Femur (tissue), 1 donor: ENCODE data around the gene SCAANT1.

Source experiments
- DNase-seq: peaks from one replicate; pipeline ENCODE4 v3.0.0-alpha.2; 2017

The SCAANT1 gene

DNA sequence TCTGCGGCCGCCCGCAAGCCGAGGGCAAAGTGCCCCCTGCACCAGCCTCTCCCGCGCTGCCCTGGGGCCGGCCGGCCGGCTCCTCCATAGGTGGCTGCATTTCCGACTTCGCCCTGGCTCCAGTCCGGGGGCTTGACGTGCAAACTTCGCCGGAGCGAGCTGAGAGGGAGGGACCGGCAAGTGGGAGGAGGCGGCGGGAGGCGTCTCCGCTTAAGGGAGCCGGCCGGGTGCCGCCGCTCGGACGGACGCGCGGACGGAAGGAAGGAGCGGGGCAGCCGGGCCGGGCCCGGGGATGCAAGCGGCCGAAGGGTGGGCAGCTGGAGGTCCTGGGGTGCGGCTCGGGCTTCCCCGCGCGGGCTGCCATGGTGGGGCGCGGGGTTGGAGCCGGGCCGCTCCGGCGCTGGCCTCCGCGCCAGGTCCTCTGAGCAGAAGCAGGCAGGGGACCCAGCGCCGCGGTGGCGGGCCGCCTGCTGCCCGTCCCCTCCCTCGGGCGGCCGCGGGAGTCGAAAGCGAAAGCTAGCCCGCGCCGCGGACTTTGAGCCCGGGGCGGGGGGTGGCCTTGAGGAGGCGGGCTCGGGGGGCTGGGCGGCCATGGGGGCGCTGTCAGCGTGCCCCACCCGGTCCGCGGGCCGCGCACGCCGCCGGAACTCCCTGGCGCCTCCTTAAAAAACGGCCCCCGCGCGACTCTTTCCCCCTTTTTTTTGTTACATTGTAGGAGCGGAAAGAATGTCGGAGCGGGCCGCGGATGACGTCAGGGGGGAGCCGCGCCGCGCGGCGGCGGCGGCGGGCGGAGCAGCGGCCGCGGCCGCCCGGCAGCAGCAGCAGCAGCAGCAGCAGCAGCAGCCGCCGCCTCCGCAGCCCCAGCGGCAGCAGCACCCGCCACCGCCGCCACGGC, at the start of gene SCAANT1:
Gene SCAANT1, minus strand, starts transcription at position 511 of the 895 bp plus-strand sequence.
- peak; percentile 94 for DNase-seq

DNA sequence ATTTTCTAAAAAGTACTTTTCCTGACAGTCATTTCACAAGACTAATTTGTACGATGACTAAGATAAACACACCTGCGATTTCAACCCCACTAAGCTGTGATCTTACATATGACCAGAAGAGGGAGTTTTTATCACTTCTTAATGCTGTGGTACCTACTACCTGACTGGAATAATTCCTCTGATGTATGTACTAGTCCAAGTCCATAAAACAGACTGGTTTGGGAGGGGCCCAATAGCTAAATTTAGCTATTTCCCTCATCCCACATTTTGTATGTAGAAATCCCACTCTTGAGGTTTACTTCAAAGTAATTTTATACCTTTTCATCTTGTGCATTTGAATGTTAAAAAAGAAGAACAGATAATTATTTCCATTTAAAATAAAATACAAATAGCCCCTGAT, 49.7 kb upstream of the SCAANT1 start:
- DNase-seq: no peak

DNA sequence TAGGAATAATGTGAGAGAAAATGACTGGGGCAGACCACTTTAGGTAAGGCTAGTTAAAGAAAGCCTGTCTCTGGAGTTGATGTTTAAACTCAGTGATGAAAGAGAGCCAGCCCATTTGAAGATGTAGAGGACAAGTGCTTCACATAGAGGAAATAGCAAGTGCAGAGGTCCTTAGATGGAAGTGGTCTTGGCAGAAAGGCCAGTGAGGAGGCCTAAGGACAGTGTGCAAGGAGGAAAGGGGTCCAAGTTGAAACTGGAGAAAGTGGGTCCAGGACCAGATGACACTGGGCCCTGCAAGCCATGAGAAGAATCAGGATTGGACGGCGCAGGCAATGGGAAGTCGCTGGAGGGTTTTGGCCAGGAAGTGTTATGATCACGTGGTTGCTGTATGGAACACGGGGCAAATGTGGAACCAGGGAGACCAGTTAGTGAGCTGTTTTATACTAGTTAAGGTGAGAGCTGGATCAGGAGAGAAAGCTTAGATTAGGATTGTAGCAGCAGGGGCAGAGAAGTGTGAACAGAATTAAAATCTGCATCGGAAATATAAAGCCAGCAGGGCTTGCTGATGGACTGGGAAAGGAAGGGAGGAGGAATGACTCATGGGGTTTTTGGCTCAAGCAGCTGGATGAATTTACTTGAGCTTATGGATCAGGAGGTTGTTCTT, 48.0 kb upstream of the SCAANT1 start:
- DNase-seq: peak; percentile 44

DNA sequence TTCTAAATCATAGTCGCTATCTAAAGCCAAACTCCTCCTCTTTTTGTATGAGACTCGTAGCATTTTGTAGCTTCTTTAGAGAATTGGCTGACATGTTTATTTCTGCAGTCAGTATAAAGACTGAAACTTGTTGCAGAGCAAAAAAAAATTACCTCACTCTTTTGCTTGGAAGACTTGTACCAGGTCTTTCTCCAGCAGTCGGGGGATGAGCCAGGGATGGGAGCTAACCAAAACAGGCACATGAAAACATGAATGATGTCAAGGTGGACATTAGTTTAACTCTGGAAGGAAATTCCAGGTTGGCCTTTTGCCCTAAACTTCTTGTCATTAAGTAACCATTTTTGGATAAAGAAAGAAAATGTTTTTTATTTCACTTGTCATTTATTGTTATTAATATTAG, 47.0 kb upstream of the SCAANT1 start:
- no peak for DNase-seq

DNA sequence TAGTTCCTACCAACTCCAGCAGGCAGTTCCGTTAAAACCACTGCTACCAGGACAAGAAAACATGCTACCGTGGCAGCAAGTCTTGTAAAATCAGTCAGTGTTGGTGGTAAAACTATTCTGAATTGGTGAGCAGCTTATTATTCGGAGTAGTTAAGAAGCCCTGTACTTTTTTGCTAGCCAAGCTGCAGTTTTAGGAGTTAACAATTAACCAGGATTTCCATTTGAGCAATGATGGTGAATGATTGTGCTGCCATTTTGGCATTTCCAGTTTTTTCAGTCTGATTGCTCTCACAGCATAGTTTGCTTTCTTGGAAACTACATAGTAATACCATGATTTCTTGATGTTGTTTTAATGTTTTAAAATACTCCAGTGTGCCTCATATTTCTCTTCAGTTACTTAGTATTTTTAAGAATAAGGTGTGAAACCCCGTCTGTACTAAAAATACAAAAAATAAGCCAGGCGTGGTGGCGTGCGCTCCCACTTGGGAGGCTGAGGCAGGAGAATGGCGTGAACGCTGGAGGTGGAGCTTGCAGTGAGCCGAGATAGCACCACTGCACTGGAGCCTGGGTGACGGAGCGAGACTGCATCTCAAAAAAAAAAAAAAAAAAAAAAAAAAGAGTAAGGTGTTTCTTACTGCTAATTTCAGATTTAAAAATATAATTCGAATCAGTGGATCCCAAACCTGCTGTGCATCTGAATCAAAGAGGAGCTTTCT, 43.8 kb upstream of the SCAANT1 start:
- DNase-seq: no peak

DNA sequence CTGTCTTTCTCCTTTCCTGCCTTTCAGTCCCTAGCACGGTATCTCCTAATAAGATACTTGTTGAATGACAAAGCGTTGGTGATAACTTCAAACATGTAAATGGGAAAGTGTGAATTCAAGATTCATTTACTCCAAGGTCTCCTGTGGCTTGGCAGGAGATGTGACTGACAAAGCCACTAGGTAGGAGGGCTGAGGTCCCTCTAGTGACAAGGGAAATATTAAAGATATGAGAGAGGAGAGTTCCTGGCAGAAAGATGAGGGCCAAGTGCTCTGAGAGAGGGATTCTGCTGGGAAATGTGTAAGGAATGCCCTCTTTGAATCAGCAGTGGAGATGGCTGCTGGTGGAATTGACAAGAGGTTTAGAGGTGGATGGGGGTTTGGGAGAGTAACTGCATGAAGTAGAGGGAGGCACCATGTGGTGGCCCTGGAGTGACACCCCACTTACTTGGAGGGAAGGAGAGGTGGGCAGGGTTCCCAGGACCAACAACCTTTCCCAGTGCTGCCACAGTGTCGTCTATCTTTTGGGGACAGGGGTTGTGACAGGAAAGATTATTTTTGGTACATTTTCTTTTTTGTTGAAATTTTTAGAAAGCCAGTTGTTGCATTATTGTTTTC, 43.0 kb upstream of the SCAANT1 start:
- no peak for DNase-seq

DNA sequence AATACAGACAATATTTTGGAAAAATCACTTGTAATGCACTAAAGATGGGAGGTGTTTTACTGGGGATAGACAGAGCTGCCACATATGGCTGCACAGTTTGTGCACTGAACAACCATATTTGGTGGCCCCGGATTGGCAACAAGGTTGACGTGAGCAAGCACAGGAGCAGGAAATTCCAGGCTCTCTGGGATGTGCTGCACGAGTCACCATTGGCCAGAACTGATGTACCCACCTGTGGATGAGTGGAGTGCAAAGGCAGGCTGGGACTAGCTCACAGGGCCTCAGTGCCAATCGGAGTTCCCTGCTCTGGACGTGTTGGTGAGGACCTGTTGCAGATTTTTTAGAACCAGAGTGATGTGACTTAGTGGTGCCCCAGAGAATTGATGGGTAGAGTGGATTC, 42.0 kb upstream of the SCAANT1 start:
- DNase-seq: no peak

DNA sequence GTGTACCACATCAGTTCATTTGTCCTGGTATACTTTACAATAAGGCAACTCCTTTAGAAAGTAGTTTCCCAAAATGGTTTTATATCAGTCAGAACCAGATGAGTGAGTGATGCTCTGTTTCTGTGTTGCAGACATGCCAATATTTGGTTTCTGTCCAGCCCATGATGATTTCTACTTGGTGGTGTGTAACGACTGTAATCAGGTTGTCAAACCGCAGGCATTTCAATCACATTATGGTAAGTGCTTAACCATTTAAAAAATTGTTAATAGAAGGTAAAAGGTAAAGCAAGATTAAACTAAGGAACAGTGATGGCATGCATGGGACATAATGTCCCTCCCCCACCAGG, 40.0 kb upstream of the SCAANT1 start:
- DNase-seq: no peak

DNA sequence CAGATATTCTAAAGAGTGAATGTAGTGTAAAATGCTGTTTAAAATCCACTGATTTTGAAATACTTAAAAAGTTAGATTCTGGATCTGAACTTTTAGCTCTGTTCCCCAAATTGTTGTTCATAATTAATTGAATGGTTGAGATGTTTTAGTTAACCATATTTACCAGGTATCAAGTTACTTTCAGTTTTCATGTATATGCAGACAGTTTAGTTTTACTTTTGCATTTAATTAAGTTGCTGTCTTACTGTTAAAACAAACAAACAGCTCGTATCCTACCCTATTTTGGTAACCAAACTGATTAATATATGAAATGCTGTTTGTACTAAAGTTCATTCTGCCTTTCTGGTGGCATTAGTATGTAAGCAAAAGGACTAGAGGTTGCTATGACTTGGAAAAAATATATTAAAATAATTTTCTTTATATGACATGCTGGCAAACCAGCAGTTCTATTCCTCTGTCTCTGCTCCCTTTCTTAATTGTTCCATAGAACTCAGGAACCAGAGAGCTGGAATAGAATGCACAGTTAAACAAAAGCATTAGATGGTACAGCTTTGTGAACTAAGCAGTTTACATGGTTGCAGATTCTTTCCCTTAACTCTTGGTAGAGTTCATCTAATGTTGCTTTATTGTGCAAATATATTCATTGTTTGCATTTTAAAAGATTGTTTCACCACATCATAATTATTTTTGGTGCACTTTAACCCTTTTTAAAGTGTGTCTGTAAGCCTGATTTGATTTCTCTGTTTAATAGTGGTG, 39.5 kb upstream of the SCAANT1 start:
- DNase-seq: no peak

DNA sequence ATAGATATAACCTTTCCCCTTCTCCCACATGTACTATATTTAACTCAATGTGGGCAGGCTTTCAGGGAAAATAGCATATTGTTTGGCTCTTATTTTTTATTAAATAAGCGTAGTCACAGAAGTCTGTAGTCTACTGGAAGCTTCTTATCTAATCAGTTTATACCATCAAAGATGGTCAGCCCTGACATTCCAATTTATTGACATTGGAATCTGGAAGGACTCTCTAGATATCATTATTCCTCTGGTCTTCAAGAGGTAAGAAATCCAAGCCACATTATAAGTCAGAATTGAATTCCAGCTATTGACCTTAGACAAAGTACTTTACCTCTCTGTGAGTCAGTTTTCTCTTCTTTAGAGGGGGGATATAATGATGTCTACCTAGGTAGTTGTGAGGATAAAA, 38.5 kb upstream of the SCAANT1 start:
- no peak for DNase-seq

DNA sequence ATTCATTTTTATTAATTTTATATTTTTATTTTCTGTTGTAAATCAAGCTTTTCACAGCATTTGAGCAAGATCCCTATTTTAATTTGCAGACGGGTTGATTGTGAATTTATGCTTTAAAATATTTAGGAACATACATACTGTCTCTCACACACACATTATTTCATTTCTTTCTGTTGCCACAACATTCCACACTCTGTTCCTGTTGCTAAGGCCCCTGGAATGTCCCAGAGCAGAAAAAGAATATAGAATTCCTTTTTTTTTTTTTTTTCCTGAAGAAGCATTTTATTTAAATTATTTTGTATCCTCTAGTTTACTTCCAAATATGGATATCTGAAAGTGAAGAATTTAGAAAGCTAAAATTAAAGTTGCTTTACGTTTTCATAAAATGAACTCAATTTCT, 36.8 kb upstream of the SCAANT1 start:
- no peak for DNase-seq

DNA sequence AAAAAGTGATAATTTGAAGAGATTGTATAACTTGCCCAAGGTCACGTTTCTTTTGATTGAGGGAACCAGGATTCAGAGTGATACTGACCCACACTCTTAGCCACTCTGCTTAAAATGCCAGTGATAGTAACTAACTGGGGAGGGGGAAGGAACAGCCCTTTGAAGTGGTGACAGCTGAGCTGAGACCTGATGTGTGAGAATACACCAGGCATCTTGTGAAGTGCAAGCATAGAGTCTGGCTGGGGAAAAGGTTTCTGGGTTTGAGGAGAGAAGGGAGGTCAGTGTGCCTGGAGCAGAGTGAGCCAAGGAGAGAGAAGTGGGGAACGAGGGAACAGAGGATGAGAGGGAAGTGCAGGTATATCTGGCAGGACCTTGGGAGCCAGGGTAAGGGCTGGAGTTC, 35.4 kb upstream of the SCAANT1 start:
- DNase-seq: no peak

DNA sequence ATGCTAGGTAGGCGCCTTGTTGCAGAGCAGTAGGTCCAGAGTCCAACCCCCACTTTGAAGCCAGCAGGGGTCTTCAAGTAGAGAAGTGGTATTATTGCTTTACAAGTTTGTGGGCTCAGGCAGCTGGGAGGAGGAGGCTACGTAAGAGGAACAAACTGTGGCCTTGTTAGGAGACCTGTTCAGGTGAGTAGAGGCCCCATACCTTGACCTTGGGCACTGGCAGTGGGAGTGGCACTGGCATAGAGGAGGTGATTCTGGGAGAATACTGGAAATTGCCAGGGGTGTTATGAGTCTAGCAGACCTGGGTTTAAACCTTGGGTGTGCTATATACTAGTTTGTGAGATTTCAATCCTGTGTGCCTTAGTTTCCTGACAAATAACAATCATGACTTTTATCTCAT, 34.6 kb upstream of the SCAANT1 start:
- no peak for DNase-seq

DNA sequence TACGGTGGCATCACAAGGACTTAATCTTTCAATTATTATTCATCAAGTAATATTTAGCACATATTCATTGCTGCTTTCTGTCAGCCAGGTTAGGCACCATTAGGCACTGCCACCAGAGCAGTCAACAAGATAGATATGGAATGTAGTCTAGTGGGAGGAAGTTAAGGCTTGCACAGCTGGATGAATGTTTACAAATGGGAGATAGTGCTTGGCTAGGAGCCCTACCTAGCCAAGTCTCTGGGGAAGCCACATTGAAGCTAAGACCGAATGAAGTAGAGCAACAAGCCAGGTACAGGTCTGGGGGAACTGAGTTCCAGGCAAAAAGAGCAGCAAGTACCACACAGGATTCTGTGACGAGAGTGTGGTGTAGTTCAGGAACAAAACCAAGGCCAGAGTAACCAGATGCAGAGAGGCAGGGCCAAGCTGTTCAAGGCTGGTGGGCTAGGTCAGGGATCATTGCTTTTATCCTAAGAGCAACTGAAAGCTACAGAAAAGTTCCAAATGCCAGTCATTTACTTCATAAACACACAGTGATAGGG, 33.4 kb upstream of the SCAANT1 start:
- DNase-seq: no peak

DNA sequence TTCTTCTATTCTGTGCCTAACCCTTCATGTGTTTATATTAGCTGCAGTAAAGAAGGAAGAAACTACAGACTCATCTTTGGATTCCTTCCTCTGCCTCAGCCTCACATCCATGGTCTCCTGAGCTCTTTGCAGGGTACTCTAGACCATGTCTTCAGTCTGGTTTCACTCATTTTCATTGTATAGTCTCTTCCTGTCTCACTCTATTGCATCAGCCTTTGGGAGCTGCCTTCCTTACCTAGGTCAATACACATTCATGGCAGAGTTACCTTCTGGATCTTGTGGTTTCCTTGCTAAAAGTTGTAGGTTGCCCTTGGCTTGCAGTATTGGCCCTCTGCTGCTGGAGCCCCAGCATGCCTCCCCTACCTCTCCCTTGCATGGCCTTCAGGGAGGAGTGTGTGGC, 31.5 kb upstream of the SCAANT1 start:
- DNase-seq: no peak

DNA sequence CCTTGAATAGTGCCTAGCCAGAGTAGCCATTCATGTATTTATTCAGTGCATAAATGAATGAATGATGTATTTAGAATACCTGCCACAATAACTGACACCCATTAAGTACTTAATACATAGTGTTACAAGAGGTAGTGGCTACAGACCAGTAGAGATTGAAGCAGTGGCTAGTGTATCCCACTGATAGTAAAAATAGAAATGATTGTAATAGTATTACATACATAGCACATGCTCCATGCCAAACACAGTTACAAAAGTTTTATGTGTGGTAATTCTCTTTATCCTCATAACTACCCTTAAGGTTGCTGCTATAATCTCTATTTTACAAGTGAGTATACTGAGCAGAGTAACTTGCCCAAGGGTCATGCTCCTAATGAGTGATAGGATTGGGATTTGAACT, 30.3 kb upstream of the SCAANT1 start:
- no peak for DNase-seq

DNA sequence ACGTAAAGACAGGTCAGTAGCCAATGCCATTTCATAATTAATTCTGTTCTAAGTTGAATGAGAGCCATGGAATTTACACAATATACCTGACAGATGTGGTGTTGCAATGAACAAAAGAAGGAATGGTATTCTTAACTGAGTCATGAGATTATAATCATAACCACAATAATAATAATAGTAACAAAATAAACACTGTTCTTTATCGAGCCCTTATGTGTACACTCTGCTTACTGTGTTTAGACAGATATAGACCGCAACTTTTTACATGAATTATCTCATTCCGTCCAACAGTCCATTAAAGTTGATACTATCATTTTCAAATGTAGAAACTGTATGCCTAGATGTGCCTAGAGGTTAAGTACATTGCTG, 28.2 kb upstream of the SCAANT1 start:
- no peak for DNase-seq

DNA sequence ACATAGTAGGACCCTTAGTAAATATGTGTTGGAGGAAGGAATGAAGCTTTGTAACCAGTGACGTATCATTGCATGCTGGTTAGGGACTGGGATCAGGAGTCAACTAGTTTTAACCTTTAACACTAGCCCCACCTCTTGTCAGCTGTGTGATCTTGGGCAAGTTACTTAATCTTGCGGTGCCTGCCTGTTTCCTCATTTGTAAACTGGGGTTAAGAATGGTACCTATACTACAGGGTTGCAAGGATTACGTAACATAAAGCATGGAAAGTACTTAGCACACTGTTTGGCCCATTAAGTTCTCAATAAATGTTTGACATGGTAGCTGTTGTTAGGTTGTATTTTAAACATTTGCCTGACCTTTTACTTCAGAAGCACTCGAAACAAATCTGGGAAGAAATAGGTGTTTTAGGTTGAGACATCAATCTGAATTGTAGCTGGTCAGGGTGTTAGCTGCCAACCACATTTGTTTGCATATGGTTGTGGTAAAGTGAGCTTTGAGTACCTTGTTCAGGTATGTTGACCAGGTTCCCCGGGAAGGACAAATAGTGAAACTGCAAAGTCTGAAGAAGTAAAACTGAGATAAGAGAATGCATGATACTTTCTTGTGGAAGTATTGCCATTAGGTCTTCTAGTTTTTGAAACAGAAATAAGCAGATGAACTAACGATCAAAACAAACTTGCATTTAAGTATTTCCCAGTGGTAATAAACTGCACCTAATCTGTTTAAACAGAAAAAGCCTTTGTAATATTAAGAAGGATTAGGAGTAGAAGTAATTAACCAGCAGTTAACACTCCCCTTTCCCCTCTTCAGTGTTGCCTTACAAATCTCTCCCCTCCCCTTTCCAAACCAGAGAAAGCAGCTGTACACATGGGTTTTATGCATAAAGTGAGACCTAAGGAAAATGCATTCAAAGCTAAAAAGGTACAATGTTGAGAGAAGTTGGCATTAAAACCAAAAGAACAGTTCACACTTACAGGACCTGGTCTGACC, 25.8 kb upstream of the SCAANT1 start:
- DNase-seq: no peak

DNA sequence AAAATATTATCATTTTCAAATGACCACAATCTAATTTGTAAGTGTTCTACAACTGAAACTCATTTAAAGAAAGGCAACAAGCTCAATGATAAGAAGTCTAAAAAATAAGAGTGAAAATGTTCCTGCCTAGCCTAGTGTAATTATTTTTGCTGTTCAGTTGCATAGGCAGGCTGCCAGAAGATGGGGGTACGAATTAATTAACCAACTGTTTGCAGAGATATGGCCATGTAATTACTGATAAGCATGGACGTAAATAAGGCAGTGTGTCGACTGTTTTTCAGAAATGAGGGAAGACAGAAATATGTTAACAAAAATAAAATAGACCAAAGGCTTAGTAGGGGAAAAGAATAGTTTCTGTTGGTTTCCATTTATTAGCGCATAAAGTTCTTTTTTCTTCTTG, 24.7 kb upstream of the SCAANT1 start:
- DNase-seq: no peak

DNA sequence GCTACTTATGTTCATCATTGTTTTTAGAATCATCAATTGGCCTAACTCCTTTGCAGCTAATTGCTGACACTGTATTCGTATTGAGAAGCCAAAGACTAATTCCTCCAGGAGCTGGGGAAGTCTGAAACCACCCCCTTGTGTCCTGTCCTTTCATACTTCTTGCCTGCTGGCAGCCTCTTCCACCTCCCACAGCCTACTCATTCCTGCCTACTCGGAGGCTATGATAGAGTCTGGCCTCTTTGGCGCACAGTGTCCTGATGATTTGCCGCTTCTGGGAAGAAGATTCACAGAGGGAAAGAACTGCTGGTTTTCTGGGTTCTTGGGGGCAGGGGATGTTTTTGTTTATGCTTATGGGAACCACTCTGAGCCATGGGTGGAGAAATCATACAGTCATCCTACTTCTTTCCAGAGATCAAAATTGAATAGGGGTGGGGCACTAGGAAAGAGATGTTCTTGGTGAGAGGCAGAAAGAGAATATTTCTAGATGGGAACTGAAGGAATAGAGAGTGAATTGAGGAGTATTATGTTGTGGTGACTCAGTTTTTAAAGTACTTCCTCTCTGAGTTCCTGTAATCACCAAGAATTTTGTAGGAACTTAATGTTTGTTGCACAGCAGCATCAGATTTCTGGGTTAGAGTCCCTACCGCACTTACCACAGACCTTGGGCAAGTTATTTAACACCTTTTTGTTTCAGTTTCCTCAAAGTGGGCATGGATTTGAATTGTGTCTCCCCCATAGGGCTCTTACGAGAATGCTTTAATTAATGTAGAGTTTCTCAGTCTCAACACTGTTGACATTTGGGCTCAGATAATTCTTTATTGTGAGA, 22.1 kb upstream of the SCAANT1 start:
- DNase-seq: no peak
